K562 (cell line): ENCODE data around the gene COL4A1. TPM values are rescaled to one million over a fixed set of nuclear protein-coding genes. Genes with fewer than 3 reads are reported as not detected.

Experiments used
- ATAC-seq: fragments of 200-7000 bp; cut with Tn5 transposase; 3 replicates; pipeline ENCODE4 v1.9.1; 2020; ENCODE audit warnings: moderate library complexity
- BruUV-seq: library from RNA; stranded (reverse); fragments of 400-500 nt; replicated peaks from 2 replicates; lab custom pipeline; 2021; lab: Mats Ljungman, UMichigan
- CTCF ChIA-PET: fragments of 300-600 bp; formaldehyde crosslinking; extraction: SDS; loops from one replicate; lab custom pipeline; 2021; ENCODE audit warnings: low intra/inter-chr PET ratio; lab: Yijun Ruan, JAX
- POLR2A ChIA-PET: fragments of 300-600, 350-650 bp; sonication (Branson Sonifier 250); formaldehyde crosslinking; extraction: SDS; loops from one replicate; lab custom pipeline; 2021; ENCODE audit warnings: antibody characterized with exemption, inconsistent platforms; lab: Yijun Ruan, JAX
- DNase-seq, 4 experiments: peaks; one replicate each; pipeline versions ENCODE4 v3.0.0 to v3.0.0-alpha.2; 2011 to 2018; ENCODE audit warnings: low spot score in 3 of 4, mixed read lengths in 3 of 4; ENCODE audit errors: extremely low read depth in 1 of 4
- FAIRE-seq: peaks from 2 replicates; lab custom pipeline; 2011; peaks lifted over from hg19 to GRCh38; lab: Jason Lieb, UNC
- H2AFZ ChIP-seq: 2 replicates; pipeline ENCODE4 v1.6.0; 2011; ENCODE audit warnings: low read depth, low read length, control low read depth, inconsistent platforms
- H3K27ac ChIP-seq: fragments of 200-600 bp; 3 replicates; pipeline ENCODE4 v1.8.0; 2011; ENCODE audit warnings: low read depth, mild to moderate bottlenecking, control low read depth, inconsistent platforms, low read length, moderate library complexity, mixed read lengths; ENCODE audit errors: extremely low read depth
- H3K27me3 ChIP-seq, 2 experiments: fragments of 300-600 bp in 1 of 2; 2 replicates in 1 of 2; 3 replicates in 1 of 2; pipeline versions ENCODE4 v1.6.0 to v1.8.0; 2011; ENCODE audit warnings: inconsistent platforms in 2 of 2, low read length in 2 of 2, mild to moderate bottlenecking in 1 of 2, mixed read lengths in 1 of 2, moderate library complexity in 1 of 2; ENCODE audit not compliant: control insufficient read depth in 2 of 2, insufficient read depth in 2 of 2
- H3K36me3 ChIP-seq: fragments of 300-600 bp; 3 replicates; pipeline ENCODE4 v1.8.0; 2011; ENCODE audit warnings: mild to moderate bottlenecking, low read length, inconsistent platforms; ENCODE audit not compliant: control insufficient read depth, insufficient read depth
- H3K4me1 ChIP-seq, 2 experiments: fragments of 200-600 bp in 1 of 2; replicated peaks in 1 of 2; 2 replicates in 1 of 2; 3 replicates in 1 of 2; pipeline versions ENCODE4 v1.5.1 to v1.8.0; 2011; ENCODE audit warnings: inconsistent platforms in 2 of 2, low read length in 2 of 2, mild to moderate bottlenecking in 1 of 2, mixed read lengths in 1 of 2, moderate library complexity in 1 of 2; ENCODE audit not compliant: control insufficient read depth in 2 of 2, insufficient read depth in 2 of 2
- H3K4me2 ChIP-seq: 2 replicates; pipeline ENCODE4 v1.6.1; 2011; ENCODE audit warnings: low read length, control low read depth, inconsistent platforms, mixed read lengths; ENCODE audit not compliant: insufficient read depth
- H3K4me3 ChIP-seq: fragments of 200-600 bp; sonication (generic), shearing (Covaris generic); 2 replicates; pipeline ENCODE4 v1.5.1; 2016; ENCODE audit warnings: control low read depth, inconsistent platforms
- H3K79me2 ChIP-seq: fragments of 200-600 bp; 3 replicates; pipeline ENCODE4 v1.8.0; 2011; ENCODE audit warnings: low read length, inconsistent platforms; ENCODE audit not compliant: control insufficient read depth, insufficient read depth
- H3K9ac ChIP-seq, 2 experiments: 2 replicates each; pipeline versions ENCODE4 v1.6.0 to v1.6.1; 2011; ENCODE audit warnings: low read depth in 2 of 2, low read length in 2 of 2, control low read depth in 1 of 2, inconsistent platforms in 1 of 2, mild to moderate bottlenecking in 1 of 2, mixed read lengths in 1 of 2; ENCODE audit not compliant: insufficient read depth in 1 of 2
- H3K9me1 ChIP-seq: one replicate; pipeline ENCODE4 v1.6.0; 2011; ENCODE audit warnings: inconsistent platforms, mild to moderate bottlenecking, low read length, moderate library complexity; ENCODE audit not compliant: control insufficient read depth, insufficient read depth
- H3K9me3 ChIP-seq: replicated peaks from 2 replicates; pipeline ENCODE4 v1.5.1; 2011; ENCODE audit warnings: low read depth, low read length, inconsistent platforms; ENCODE audit not compliant: control insufficient read depth, insufficient read depth
- H4K20me1 ChIP-seq: replicated peaks from 2 replicates; pipeline ENCODE4 v1.6.1; 2011; ENCODE audit warnings: low read length, inconsistent platforms, mixed read lengths; ENCODE audit not compliant: control insufficient read depth, insufficient read depth
- JUN ChIP-seq, 2 experiments: sonication (generic) in 1 of 2; formaldehyde crosslinking in 1 of 2; IDR thresholded peaks; 2 replicates each; pipeline versions ENCODE4 v1.6.1 to v1.8.0; 2012 to 2022; ENCODE audit warnings: borderline replicate concordance in 2 of 2, mild to moderate bottlenecking in 2 of 2, improper control_type of control experiment in 1 of 2, low read depth in 1 of 2, low read length in 1 of 2, missing genetic modification reagents in 1 of 2
- MYNN ChIP-seq, 2 experiments: sonication (generic); formaldehyde crosslinking in 1 of 2; IDR thresholded peaks; 2 replicates each; pipeline versions ENCODE4 v1.5.0 to v1.6.1; 2016 to 2020; ENCODE audit warnings: antibody characterized with exemption in 1 of 2, missing genetic modification reagents in 1 of 2
- PTRF ChIP-seq: fragments of 450-650 bp; IDR thresholded peaks from 2 replicates; pipeline ENCODE4 v1.6.1; 2016; ENCODE audit warnings: mild to moderate bottlenecking, missing genetic modification characterization, missing compliant biosample characterization
- RBM25 ChIP-seq: fragments of 200-400 bp; formaldehyde crosslinking; IDR thresholded peaks from 2 replicates; pipeline ENCODE4 v1.6.1; 2018; ENCODE audit warnings: low read length, low read depth, moderate library complexity; ENCODE audit not compliant: severe bottlenecking
- STAT5B ChIP-seq: fragments of 250-450 bp; sonication (Bioruptor Pico); IDR thresholded peaks from 2 replicates; pipeline ENCODE4 v1.8.0; 2021; ENCODE audit warnings: mild to moderate bottlenecking, inconsistent platforms
- TRIM24 ChIP-seq, 2 experiments: fragments of 450-650 bp; IDR thresholded peaks; 2 replicates each; pipeline ENCODE4 v1.6.1; 2016
- ZNF696 ChIP-seq: fragments of 250-450 bp; sonication (Bioruptor Pico); conservative IDR thresholded peaks from 2 replicates; pipeline ENCODE4 v1.4.0; 2020; ENCODE audit warnings: mild to moderate bottlenecking, moderate library complexity
- WGBS: fragments of 100-300 bp; shearing (Covaris generic); methylation state at CpG from one replicate; pipeline ENCODE4 v1.1.6; 2016; ENCODE audit warnings: low coverage, mixed read lengths; ENCODE audit not compliant: insufficient coverage; ENCODE audit errors: missing lambda C conversion rate; 5-methylcytosine and 5-hydroxymethylcytosine counted together
- in situ Hi-C: fragments of 300-500 bp; cut with MboI; formaldehyde crosslinking; loops from 4 replicates; pipeline ENCODE4 v1.15.0; 2018; ENCODE audit warnings: inconsistent platforms, mixed read lengths
- intact Hi-C: fragments of 100-400 bp; cut with micrococcal nuclease; formaldehyde crosslinking; loops from 2 replicates; pipeline ENCODE4 v1.14.2; 2022
- polyA plus RNA-seq, 8 experiments: library from polyadenylated mRNA; depleted of rRNA in 4 of 8; stranded (reverse) in 5 of 8; unstranded in 3 of 8; fragments of >200 nt; fragmentation: Nextera tagmentation in 2 of 8; fragmentation: Illumina TruSeq in 1 of 8; extraction: Ambion mirVana in 2 of 8; extraction: Trizol in 1 of 8; gene quantifications; 2 replicates each; pipeline versions ENCODE4 v1.2.1 to v1.2.3, GENCODE V29; 2011 to 2014; ENCODE audit warnings: inconsistent platforms in 1 of 8, missing spikeins in 1 of 8
- total RNA-seq, 7 experiments: library from RNA; depleted of rRNA in 6 of 7; stranded (reverse); fragments of >200 nt in 6 of 7; fragmentation: Illumina TruSeq in 2 of 7; extraction: Trizol in 2 of 7; gene quantifications; 2 replicates each; pipeline versions ENCODE4 v1.2.1 to v1.2.3, GENCODE V29; 2011 to 2021; ENCODE audit warnings: low replicate concordance in 1 of 7
- TF ChIP-seq, protein P1 (sequence below): sonication (generic); formaldehyde crosslinking; IDR thresholded peaks from 2 replicates; pipeline ENCODE4 v1.8.0; 2022; ENCODE audit warnings: missing genetic modification reagents, mild to moderate bottlenecking, borderline replicate concordance
- TF ChIP-seq, protein P2 (sequence below), 3 experiments: IDR thresholded peaks in 2 of 3; conservative IDR thresholded peaks in 1 of 3; 2 replicates each; pipeline ENCODE4 v1.5.1; 2011 to 2012; ENCODE audit warnings: low read length in 3 of 3, mild to moderate bottlenecking in 3 of 3, control low read depth in 2 of 3, improper control_type of control experiment in 1 of 3, inconsistent platforms in 1 of 3, low read depth in 1 of 3, mixed read lengths in 1 of 3, moderate library complexity in 1 of 3; ENCODE audit not compliant: insufficient read depth in 2 of 3

COL4A1 gene
- total and polyA plus RNA-seq, 9 of the 15 experiments (the other 6 are each of a cell fraction or from before 2014, with no cell fraction given), result 0.35 TPM; not detected in 8

GRCh38 chr13:110154410-110154933 lies 152.5 kb downstream of the COL4A1 start (continued):
- TF ChIP-seq, protein P1, sequence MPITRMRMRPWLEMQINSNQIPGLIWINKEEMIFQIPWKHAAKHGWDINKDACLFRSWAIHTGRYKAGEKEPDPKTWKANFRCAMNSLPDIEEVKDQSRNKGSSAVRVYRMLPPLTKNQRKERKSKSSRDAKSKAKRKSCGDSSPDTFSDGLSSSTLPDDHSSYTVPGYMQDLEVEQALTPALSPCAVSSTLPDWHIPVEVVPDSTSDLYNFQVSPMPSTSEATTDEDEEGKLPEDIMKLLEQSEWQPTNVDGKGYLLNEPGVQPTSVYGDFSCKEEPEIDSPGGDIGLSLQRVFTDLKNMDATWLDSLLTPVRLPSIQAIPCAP (CRISPR knock-in tag), result no peak
- TF ChIP-seq PTRF (tag) (no peak), JUN (IDR thresholded peaks at IDR 0.05; ENCODE audit: borderline replicate concordance, low read depth, low read length) (no peak), JUN (CRISPR knock-in tag; IDR thresholded peaks at IDR 0.05; ENCODE audit: borderline replicate concordance) (no peak), RBM25 (no peak)

GRCh38 chr13:110152351-110152750 lies 154.6 kb downstream of the COL4A1 start:
- no peaks in the 10 kb centered on the region for H3K79me2 ChIP-seq
- no peak for TF ChIP-seq MYNN (IDR thresholded peaks at IDR 0.05)
- no peak for TF ChIP-seq MYNN (CRISPR knock-in tag; IDR thresholded peaks at IDR 0.05)
- no peak for TF ChIP-seq STAT5B (CRISPR knock-in tag)
- no peak for TF ChIP-seq TRIM24 (IDR thresholded peaks at IDR 0.05)
- TF ChIP-seq, protein P2, sequence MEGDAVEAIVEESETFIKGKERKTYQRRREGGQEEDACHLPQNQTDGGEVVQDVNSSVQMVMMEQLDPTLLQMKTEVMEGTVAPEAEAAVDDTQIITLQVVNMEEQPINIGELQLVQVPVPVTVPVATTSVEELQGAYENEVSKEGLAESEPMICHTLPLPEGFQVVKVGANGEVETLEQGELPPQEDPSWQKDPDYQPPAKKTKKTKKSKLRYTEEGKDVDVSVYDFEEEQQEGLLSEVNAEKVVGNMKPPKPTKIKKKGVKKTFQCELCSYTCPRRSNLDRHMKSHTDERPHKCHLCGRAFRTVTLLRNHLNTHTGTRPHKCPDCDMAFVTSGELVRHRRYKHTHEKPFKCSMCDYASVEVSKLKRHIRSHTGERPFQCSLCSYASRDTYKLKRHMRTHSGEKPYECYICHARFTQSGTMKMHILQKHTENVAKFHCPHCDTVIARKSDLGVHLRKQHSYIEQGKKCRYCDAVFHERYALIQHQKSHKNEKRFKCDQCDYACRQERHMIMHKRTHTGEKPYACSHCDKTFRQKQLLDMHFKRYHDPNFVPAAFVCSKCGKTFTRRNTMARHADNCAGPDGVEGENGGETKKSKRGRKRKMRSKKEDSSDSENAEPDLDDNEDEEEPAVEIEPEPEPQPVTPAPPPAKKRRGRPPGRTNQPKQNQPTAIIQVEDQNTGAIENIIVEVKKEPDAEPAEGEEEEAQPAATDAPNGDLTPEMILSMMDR (IDR thresholded peaks at IDR 0.05 in 2 of 3, conservative IDR thresholded peaks at IDR 0.05 in 1 of 3; ENCODE audit: insufficient read depth in 2 of 3, low read depth in 1 of 3, low read length in 3 of 3), result no peak
- TF ChIP-seq ZNF696 (CRISPR knock-in tag), result no peak
- POLR2A ChIA-PET, result no interaction called here
- WGBS, result 0% methylated on average over 11 of the region's 17 CpGs
- no peak for DNase-seq
- H4K20me1 ChIP-seq, result no peaks in the 10 kb centered on the region
- CTCF ChIA-PET, result no interaction called here
- H3K9ac ChIP-seq, result no peak overlapping the region
- intact Hi-C loops, result no loop called here
- H3K9me1 ChIP-seq, result no peaks in the 10 kb centered on the region
- BruUV-seq, result no TSS peak
- no peak overlapping the region for H3K27ac ChIP-seq
- no peaks in the 10 kb centered on the region for H3K36me3 ChIP-seq
- no peak overlapping the region for H3K4me3 ChIP-seq
- no peak overlapping the region for H2AFZ ChIP-seq
- ATAC-seq, result no peak
- no peaks in the 10 kb centered on the region for H3K4me1 ChIP-seq
- H3K27me3 ChIP-seq, result peaks cover 0 to 20% of the 10 kb centered on the region in 2 experiments; a peak in 2 of 5 replicates
- no peak for FAIRE-seq
- in situ Hi-C loops, result no loop called here
- no peak overlapping the region for H3K4me2 ChIP-seq
- no peaks in the 10 kb centered on the region for H3K9me3 ChIP-seq
